ENCODE results near the gene HLA-DRB5.

DNA sequence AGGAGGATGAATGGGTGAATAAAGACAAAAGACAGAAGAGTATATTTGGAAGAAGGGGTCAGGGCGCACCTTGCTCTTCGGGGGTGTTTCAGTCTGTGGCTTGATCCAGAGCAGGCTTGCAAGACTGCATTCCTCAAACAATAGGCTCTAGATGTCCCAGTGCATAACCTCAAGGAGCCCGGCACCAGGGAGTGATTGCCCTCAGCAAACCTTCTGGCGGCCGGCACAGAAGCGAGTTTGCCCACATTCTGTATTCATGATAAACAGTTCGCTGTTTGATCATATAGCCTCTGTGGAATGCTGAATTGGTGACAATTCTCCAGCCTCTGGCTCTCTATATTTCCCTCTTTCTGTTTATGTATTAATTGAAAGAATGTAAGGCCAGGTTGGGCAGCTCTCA, 29.7 kb upstream of the HLA-DRB5 start:
- TF ChIP-seq, protein P1, sequence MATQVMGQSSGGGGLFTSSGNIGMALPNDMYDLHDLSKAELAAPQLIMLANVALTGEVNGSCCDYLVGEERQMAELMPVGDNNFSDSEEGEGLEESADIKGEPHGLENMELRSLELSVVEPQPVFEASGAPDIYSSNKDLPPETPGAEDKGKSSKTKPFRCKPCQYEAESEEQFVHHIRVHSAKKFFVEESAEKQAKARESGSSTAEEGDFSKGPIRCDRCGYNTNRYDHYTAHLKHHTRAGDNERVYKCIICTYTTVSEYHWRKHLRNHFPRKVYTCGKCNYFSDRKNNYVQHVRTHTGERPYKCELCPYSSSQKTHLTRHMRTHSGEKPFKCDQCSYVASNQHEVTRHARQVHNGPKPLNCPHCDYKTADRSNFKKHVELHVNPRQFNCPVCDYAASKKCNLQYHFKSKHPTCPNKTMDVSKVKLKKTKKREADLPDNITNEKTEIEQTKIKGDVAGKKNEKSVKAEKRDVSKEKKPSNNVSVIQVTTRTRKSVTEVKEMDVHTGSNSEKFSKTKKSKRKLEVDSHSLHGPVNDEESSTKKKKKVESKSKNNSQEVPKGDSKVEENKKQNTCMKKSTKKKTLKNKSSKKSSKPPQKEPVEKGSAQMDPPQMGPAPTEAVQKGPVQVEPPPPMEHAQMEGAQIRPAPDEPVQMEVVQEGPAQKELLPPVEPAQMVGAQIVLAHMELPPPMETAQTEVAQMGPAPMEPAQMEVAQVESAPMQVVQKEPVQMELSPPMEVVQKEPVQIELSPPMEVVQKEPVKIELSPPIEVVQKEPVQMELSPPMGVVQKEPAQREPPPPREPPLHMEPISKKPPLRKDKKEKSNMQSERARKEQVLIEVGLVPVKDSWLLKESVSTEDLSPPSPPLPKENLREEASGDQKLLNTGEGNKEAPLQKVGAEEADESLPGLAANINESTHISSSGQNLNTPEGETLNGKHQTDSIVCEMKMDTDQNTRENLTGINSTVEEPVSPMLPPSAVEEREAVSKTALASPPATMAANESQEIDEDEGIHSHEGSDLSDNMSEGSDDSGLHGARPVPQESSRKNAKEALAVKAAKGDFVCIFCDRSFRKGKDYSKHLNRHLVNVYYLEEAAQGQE (IDR thresholded peaks at IDR 0.05; ENCODE audit: unreplicated experiment) = no peak
- TF ChIP-seq, protein P2, sequence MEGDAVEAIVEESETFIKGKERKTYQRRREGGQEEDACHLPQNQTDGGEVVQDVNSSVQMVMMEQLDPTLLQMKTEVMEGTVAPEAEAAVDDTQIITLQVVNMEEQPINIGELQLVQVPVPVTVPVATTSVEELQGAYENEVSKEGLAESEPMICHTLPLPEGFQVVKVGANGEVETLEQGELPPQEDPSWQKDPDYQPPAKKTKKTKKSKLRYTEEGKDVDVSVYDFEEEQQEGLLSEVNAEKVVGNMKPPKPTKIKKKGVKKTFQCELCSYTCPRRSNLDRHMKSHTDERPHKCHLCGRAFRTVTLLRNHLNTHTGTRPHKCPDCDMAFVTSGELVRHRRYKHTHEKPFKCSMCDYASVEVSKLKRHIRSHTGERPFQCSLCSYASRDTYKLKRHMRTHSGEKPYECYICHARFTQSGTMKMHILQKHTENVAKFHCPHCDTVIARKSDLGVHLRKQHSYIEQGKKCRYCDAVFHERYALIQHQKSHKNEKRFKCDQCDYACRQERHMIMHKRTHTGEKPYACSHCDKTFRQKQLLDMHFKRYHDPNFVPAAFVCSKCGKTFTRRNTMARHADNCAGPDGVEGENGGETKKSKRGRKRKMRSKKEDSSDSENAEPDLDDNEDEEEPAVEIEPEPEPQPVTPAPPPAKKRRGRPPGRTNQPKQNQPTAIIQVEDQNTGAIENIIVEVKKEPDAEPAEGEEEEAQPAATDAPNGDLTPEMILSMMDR (conservative IDR thresholded peaks at IDR 0.05; ENCODE audit: low read depth in 2 of 2) = no peak
- TF ChIP-seq ZNF114 (CRISPR knock-in tag; IDR thresholded peaks at IDR 0.05) = no peak
- no peak for TF ChIP-seq EZH2 (IDR thresholded peaks at IDR 0.05; ENCODE audit: low read depth, unreplicated experiment)
- TF ChIP-seq, protein P3, sequence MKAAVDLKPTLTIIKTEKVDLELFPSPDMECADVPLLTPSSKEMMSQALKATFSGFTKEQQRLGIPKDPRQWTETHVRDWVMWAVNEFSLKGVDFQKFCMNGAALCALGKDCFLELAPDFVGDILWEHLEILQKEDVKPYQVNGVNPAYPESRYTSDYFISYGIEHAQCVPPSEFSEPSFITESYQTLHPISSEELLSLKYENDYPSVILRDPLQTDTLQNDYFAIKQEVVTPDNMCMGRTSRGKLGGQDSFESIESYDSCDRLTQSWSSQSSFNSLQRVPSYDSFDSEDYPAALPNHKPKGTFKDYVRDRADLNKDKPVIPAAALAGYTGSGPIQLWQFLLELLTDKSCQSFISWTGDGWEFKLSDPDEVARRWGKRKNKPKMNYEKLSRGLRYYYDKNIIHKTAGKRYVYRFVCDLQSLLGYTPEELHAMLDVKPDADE (IDR thresholded peaks at IDR 0.05) = no peak
- TF ChIP-seq POLR2AphosphoS5 (IDR thresholded peaks at IDR 0.05; ENCODE audit: low read depth) = no peak
- no peak for TF ChIP-seq EZH2phosphoT487 (IDR thresholded peaks at IDR 0.05; ENCODE audit: unreplicated experiment)
- TF ChIP-seq CREB1 (CRISPR knock-in tag; IDR thresholded peaks at IDR 0.05; ENCODE audit: low read depth) = no peak
- TF ChIP-seq NANOG (IDR thresholded peaks at IDR 0.05; ENCODE audit: borderline replicate concordance) = no peak
- TF ChIP-seq STAT1 (IDR thresholded peaks at IDR 0.05; ENCODE audit: unreplicated experiment) = no peak
- TF ChIP-seq ZNF331 (CRISPR knock-in tag; IDR thresholded peaks at IDR 0.05; ENCODE audit: low read depth) = no peak

Measured in GM23338 (cell line).